ENCODE measurements around the gene SLC25A11.

Gene SLC25A11

GRCh38 chr17:4934173-4934979 is 5.5 kb downstream of the SLC25A11 start:
- no peak overlapping the region for H3K4me3 ChIP-seq (ENCODE audit: low read length)
- no peaks in the 10 kb centered on the region for H3K27me3 ChIP-seq (ENCODE audit: low read depth, low read length)
- peaks cover 7% of the 10 kb centered on the region for H3K4me1 ChIP-seq (ENCODE audit: low read length)
- H3K36me3 ChIP-seq (replicated peaks; ENCODE audit: low read depth, low read length): peaks cover 13% of the 10 kb centered on the region
- no peak overlapping the region for H3K9ac ChIP-seq (ENCODE audit: low read length)
- no peaks in the 10 kb centered on the region for H3K9me3 ChIP-seq (ENCODE audit: insufficient read depth, low read length)
- peaks cover 15% of the 10 kb centered on the region for H3K79me2 ChIP-seq (ENCODE audit: low read length)
- H3K27ac ChIP-seq (ENCODE audit: low read length): no peak overlapping the region
- TF ChIP-seq EZH2phosphoT487 (IDR thresholded peaks at IDR 0.05; ENCODE audit: low read depth) (no peak), CTCF (IDR thresholded peaks at IDR 0.05; ENCODE audit: low read depth, low read length) (no peak)
- no peak overlapping the region for H2AFZ ChIP-seq (ENCODE audit: low read depth, low read length)
- no peak overlapping the region for H3K4me2 ChIP-seq (ENCODE audit: low read length)
- H4K20me1 ChIP-seq (ENCODE audit: insufficient read depth, low read length): no peaks in the 10 kb centered on the region

GRCh38 chr17:4933646-4934045 is 6.2 kb downstream of the SLC25A11 start:
- peaks cover 7% of the 10 kb centered on the region for H3K79me2 ChIP-seq (ENCODE audit: low read length)
- H3K4me1 ChIP-seq (ENCODE audit: low read length): peaks cover 3% of the 10 kb centered on the region
- no peak overlapping the region for H3K4me3 ChIP-seq (ENCODE audit: low read length)
- no peaks in the 10 kb centered on the region for H4K20me1 ChIP-seq (ENCODE audit: insufficient read depth, low read length)
- peaks cover 13% of the 10 kb centered on the region for H3K36me3 ChIP-seq (replicated peaks; ENCODE audit: low read depth, low read length)
- no peak overlapping the region for H2AFZ ChIP-seq (ENCODE audit: low read depth, low read length)
- TF ChIP-seq EZH2phosphoT487 (IDR thresholded peaks at IDR 0.05; ENCODE audit: low read depth) (no peak), CTCF (IDR thresholded peaks at IDR 0.05; ENCODE audit: low read depth, low read length) (no peak)
- H3K4me2 ChIP-seq (ENCODE audit: low read length): no peak overlapping the region
- H3K9me3 ChIP-seq (ENCODE audit: insufficient read depth, low read length): no peaks in the 10 kb centered on the region
- no peaks in the 10 kb centered on the region for H3K27me3 ChIP-seq (ENCODE audit: low read depth, low read length)
- H3K27ac ChIP-seq (ENCODE audit: low read length): no peak overlapping the region
- H3K9ac ChIP-seq (ENCODE audit: low read length): no peak overlapping the region

- no peaks in the 10 kb centered on the region for H3K79me2 ChIP-seq (ENCODE audit: low read length)
- no peaks in the 10 kb centered on the region for H3K4me1 ChIP-seq (ENCODE audit: low read length)
- no peaks in the 10 kb centered on the region for H3K27me3 ChIP-seq (ENCODE audit: low read depth, low read length)
- no peak overlapping the region for H3K4me2 ChIP-seq (ENCODE audit: low read length)
- H2AFZ ChIP-seq (ENCODE audit: low read depth, low read length): no peak overlapping the region
- H3K9me3 ChIP-seq (ENCODE audit: insufficient read depth, low read length): no peaks in the 10 kb centered on the region
- H3K4me3 ChIP-seq (ENCODE audit: low read length): no peak overlapping the region
- no peak for TF ChIP-seq EZH2phosphoT487 (IDR thresholded peaks at IDR 0.05; ENCODE audit: low read depth)
- TF ChIP-seq CTCF (IDR thresholded peaks at IDR 0.05; ENCODE audit: low read depth, low read length): no peak
- no peak overlapping the region for H3K9ac ChIP-seq (ENCODE audit: low read length)
- no peak overlapping the region for H3K27ac ChIP-seq (ENCODE audit: low read length)
- H3K36me3 ChIP-seq (replicated peaks; ENCODE audit: low read depth, low read length): peaks cover 4% of the 10 kb centered on the region
- no peaks in the 10 kb centered on the region for H4K20me1 ChIP-seq (ENCODE audit: insufficient read depth, low read length)
These were observed 7.1 kb downstream of the SLC25A11 start for GRCh38 chr17:4932756-4933155.

GRCh38 chr17:4931963-4932362 is 7.9 kb downstream of the SLC25A11 start, which contains the start of gene GP1BA:
Gene GP1BA (plus strand): TSS chr17:4932277. CDS start chr17:4932605, 328 bp downstream.
- H3K36me3 ChIP-seq (replicated peaks; ENCODE audit: low read depth, low read length): no peaks in the 10 kb centered on the region
- TF ChIP-seq EZH2phosphoT487 (IDR thresholded peaks at IDR 0.05; ENCODE audit: low read depth) (no peak), CTCF (IDR thresholded peaks at IDR 0.05; ENCODE audit: low read depth, low read length) (no peak)
- H3K4me1 ChIP-seq (ENCODE audit: low read length): no peaks in the 10 kb centered on the region
- no peak within 1 kb of the TSS for H3K27ac ChIP-seq (ENCODE audit: low read length)
- H4K20me1 ChIP-seq (ENCODE audit: insufficient read depth, low read length): no peaks in the 10 kb centered on the region
- H3K4me3 ChIP-seq (ENCODE audit: low read length): no peak within 1 kb of the TSS
- H2AFZ ChIP-seq (ENCODE audit: low read depth, low read length): no peak within 1 kb of the TSS
- H3K79me2 ChIP-seq (ENCODE audit: low read length): no peaks in the 10 kb centered on the region
- H3K9ac ChIP-seq (ENCODE audit: low read length): no peak within 1 kb of the TSS
- H3K27me3 ChIP-seq (ENCODE audit: low read depth, low read length): no peaks in the 10 kb centered on the region
- no peaks in the 10 kb centered on the region for H3K9me3 ChIP-seq (ENCODE audit: insufficient read depth, low read length)
- H3K4me2 ChIP-seq (ENCODE audit: low read length): no peak within 1 kb of the TSS

All from OCI-LY3 (cell line).